ENCODE results near the gene FXYD7.

Gene FXYD7

GRCh38 chr19:35140207-35140961 lies 2.7 kb upstream of the FXYD7 start:
- peaks cover 25% of the 10 kb centered on the region for H3K27me3 ChIP-seq (ENCODE audit: control insufficient read depth, insufficient read depth, low read length)
- peaks cover 21% of the 10 kb centered on the region for H3K4me1 ChIP-seq (ENCODE audit: control insufficient read depth, insufficient read depth, low read length)
- H3K27ac ChIP-seq (ENCODE audit: low read depth, low read length): no peak overlapping the region
- H3K9ac ChIP-seq (ENCODE audit: low read depth, low read length): no peak overlapping the region
- H3K36me3 ChIP-seq (ENCODE audit: control insufficient read depth, insufficient read depth, low read length): no peaks in the 10 kb centered on the region
- no peaks in the 10 kb centered on the region for H3K9me3 ChIP-seq (ENCODE audit: control insufficient read depth, insufficient read depth, low read length)
- no peak overlapping the region; the same call in 1 of the 2 replicates for H3K4me3 ChIP-seq (ENCODE audit: low read depth, low read length)

- Histone ChIP-seq H3K27me3 (ENCODE audit: control insufficient read depth, insufficient read depth, low read length) (peaks cover 25% of the 10 kb centered on the region), H3K9me3 (ENCODE audit: control insufficient read depth, insufficient read depth, low read length) (no peaks in the 10 kb centered on the region), H3K9ac (ENCODE audit: low read depth, low read length) (no peak overlapping the region), H3K27ac (ENCODE audit: low read depth, low read length) (no peak overlapping the region), H3K4me3 (ENCODE audit: low read depth, low read length) (peak overlapping the region; percentile 59), H3K4me1 (ENCODE audit: control insufficient read depth, insufficient read depth, low read length) (peaks cover 22% of the 10 kb centered on the region), H3K36me3 (ENCODE audit: control insufficient read depth, insufficient read depth, low read length) (no peaks in the 10 kb centered on the region)
Measured at GRCh38 chr19:35140962-35141836, 1.9 kb upstream of the FXYD7 start.

GRCh38 chr19:35141837-35142605 lies 1.0 kb upstream of the FXYD7 start:
- H3K4me3 ChIP-seq (ENCODE audit: low read depth, low read length): peak overlapping the region; percentile 59
- H3K9ac ChIP-seq (ENCODE audit: low read depth, low read length): no peak overlapping the region; the same call in 1 of the 2 replicates
- peaks cover 22% of the 10 kb centered on the region for H3K4me1 ChIP-seq (ENCODE audit: control insufficient read depth, insufficient read depth, low read length)
- H3K36me3 ChIP-seq (ENCODE audit: control insufficient read depth, insufficient read depth, low read length): no peaks in the 10 kb centered on the region
- no peaks in the 10 kb centered on the region for H3K9me3 ChIP-seq (ENCODE audit: control insufficient read depth, insufficient read depth, low read length)
- H3K27ac ChIP-seq (ENCODE audit: low read depth, low read length): no peak overlapping the region
- H3K27me3 ChIP-seq (ENCODE audit: control insufficient read depth, insufficient read depth, low read length): peaks cover 25% of the 10 kb centered on the region

- H3K27me3 ChIP-seq (ENCODE audit: control insufficient read depth, insufficient read depth, low read length): peaks cover 25% of the 10 kb centered on the region
- H3K4me3 ChIP-seq (ENCODE audit: low read depth, low read length): peak overlapping the region; percentile 62
- no peak overlapping the region; the same call in 1 of the 2 replicates for H3K9ac ChIP-seq (ENCODE audit: low read depth, low read length)
- H3K4me1 ChIP-seq (ENCODE audit: control insufficient read depth, insufficient read depth, low read length): peaks cover 22% of the 10 kb centered on the region
- H3K9me3 ChIP-seq (ENCODE audit: control insufficient read depth, insufficient read depth, low read length): no peaks in the 10 kb centered on the region
- no peak overlapping the region for H3K27ac ChIP-seq (ENCODE audit: low read depth, low read length)
- no peaks in the 10 kb centered on the region for H3K36me3 ChIP-seq (ENCODE audit: control insufficient read depth, insufficient read depth, low read length)
Measured at GRCh38 chr19:35142606-35143230, 337 bp upstream of the FXYD7 start.

- peak overlapping the region; percentile 33 for H3K4me3 ChIP-seq (ENCODE audit: low read depth, low read length)
- H3K4me1 ChIP-seq (ENCODE audit: control insufficient read depth, insufficient read depth, low read length): peaks cover 22% of the 10 kb centered on the region
- no peaks in the 10 kb centered on the region for H3K36me3 ChIP-seq (ENCODE audit: control insufficient read depth, insufficient read depth, low read length)
Measured at GRCh38 chr19:35143818-35144217, 763 bp downstream of the FXYD7 start.

GRCh38 chr19:35144259-35144599 lies 1.2 kb downstream of the FXYD7 start:
- H3K4me1 ChIP-seq (ENCODE audit: control insufficient read depth, insufficient read depth, low read length): peaks cover 19% of the 10 kb centered on the region
- H3K9me3 ChIP-seq (ENCODE audit: control insufficient read depth, insufficient read depth, low read length): no peaks in the 10 kb centered on the region
- H3K9ac ChIP-seq (ENCODE audit: low read depth, low read length): no peak overlapping the region

More at GRCh38 chr19:35143818-35144217, 763 bp downstream of the FXYD7 start:
- no peak overlapping the region for H3K9ac ChIP-seq (ENCODE audit: low read depth, low read length)
- no peaks in the 10 kb centered on the region for H3K9me3 ChIP-seq (ENCODE audit: control insufficient read depth, insufficient read depth, low read length)
- H3K27me3 ChIP-seq (ENCODE audit: control insufficient read depth, insufficient read depth, low read length): peaks cover 25% of the 10 kb centered on the region
- no peak overlapping the region for H3K27ac ChIP-seq (ENCODE audit: low read depth, low read length)

GRCh38 chr19:35144600-35145436 lies 1.8 kb downstream of the FXYD7 start:
- Histone ChIP-seq H3K4me3 (ENCODE audit: low read depth, low read length) (no peak overlapping the region; the same call in 1 of the 2 replicates), H3K9ac (ENCODE audit: low read depth, low read length) (no peak overlapping the region), H3K27ac (ENCODE audit: low read depth, low read length) (no peak overlapping the region), H3K27me3 (ENCODE audit: control insufficient read depth, insufficient read depth, low read length) (peaks cover 25% of the 10 kb centered on the region), H3K36me3 (ENCODE audit: control insufficient read depth, insufficient read depth, low read length) (no peaks in the 10 kb centered on the region), H3K4me1 (ENCODE audit: control insufficient read depth, insufficient read depth, low read length) (peaks cover 19% of the 10 kb centered on the region), H3K9me3 (ENCODE audit: control insufficient read depth, insufficient read depth, low read length) (no peaks in the 10 kb centered on the region)

More at GRCh38 chr19:35144259-35144599, 1.2 kb downstream of the FXYD7 start:
- Histone ChIP-seq H3K4me3 (ENCODE audit: low read depth, low read length) (peak overlapping the region; percentile 33; the same call in 1 of the 2 replicates), H3K27me3 (ENCODE audit: control insufficient read depth, insufficient read depth, low read length) (peaks cover 25% of the 10 kb centered on the region), H3K27ac (ENCODE audit: low read depth, low read length) (no peak overlapping the region), H3K36me3 (ENCODE audit: control insufficient read depth, insufficient read depth, low read length) (no peaks in the 10 kb centered on the region)

GRCh38 chr19:35146746-35147459 lies 3.8 kb downstream of the FXYD7 start:
- Histone ChIP-seq H3K9me3 (ENCODE audit: control insufficient read depth, insufficient read depth, low read length) (no peaks in the 10 kb centered on the region), H3K36me3 (ENCODE audit: control insufficient read depth, insufficient read depth, low read length) (no peaks in the 10 kb centered on the region), H3K9ac (ENCODE audit: low read depth, low read length) (no peak overlapping the region), H3K27me3 (ENCODE audit: control insufficient read depth, insufficient read depth, low read length) (peaks cover 13% of the 10 kb centered on the region), H3K4me1 (ENCODE audit: control insufficient read depth, insufficient read depth, low read length) (peaks cover 22% of the 10 kb centered on the region), H3K27ac (ENCODE audit: low read depth, low read length) (no peak overlapping the region), H3K4me3 (ENCODE audit: low read depth, low read length) (no peak overlapping the region)

GRCh38 chr19:35149463-35149862 lies 6.4 kb downstream of the FXYD7 start:
- no peak overlapping the region for H3K9ac ChIP-seq (ENCODE audit: low read depth, low read length)
- 0 out of 2 replicates have a peak, but pooled peaks cover 5% of the 10 kb centered on the region for H3K27me3 ChIP-seq (ENCODE audit: control insufficient read depth, insufficient read depth, low read length)
- no peak overlapping the region for H3K4me3 ChIP-seq (ENCODE audit: low read depth, low read length)
- H3K9me3 ChIP-seq (ENCODE audit: control insufficient read depth, insufficient read depth, low read length): no peaks in the 10 kb centered on the region
- H3K4me1 ChIP-seq (ENCODE audit: control insufficient read depth, insufficient read depth, low read length): peaks cover 21% of the 10 kb centered on the region
- H3K27ac ChIP-seq (ENCODE audit: low read depth, low read length): no peak overlapping the region
- H3K36me3 ChIP-seq (ENCODE audit: control insufficient read depth, insufficient read depth, low read length): no peaks in the 10 kb centered on the region
